Nephron progenitor cell (in vitro differentiated cells): ENCODE measurements around the gene ZNF526.
A peak's percentile ranks its signal among the peaks of the same experiment; 100 is the strongest.

Experiments
- DNase-seq: peaks from one replicate; pipeline ENCODE4 v3.0.0; 2021
- H3K27ac Mint-ChIP-seq: 2 replicates; pipeline ENCODE4 v1.8.0; 2021; ENCODE audit warnings: mild to moderate bottlenecking, moderate library complexity, mixed read lengths
- H3K27me3 Mint-ChIP-seq: 2 replicates; pipeline ENCODE4 v1.8.0; 2021; ENCODE audit warnings: mild to moderate bottlenecking, low read depth, mixed read lengths; ENCODE audit not compliant: poor library complexity
- H3K36me3 Mint-ChIP-seq: 2 replicates; pipeline ENCODE4 v1.8.0; 2021; ENCODE audit warnings: low read depth, mixed read lengths
- H3K4me1 Mint-ChIP-seq: 2 replicates; pipeline ENCODE4 v1.8.0; 2021; ENCODE audit warnings: mixed read lengths
- H3K4me3 Mint-ChIP-seq: 2 replicates; pipeline ENCODE4 v1.8.0; 2021; ENCODE audit warnings: mild to moderate bottlenecking, moderate library complexity, mixed read lengths
- H3K9me3 Mint-ChIP-seq: 2 replicates; pipeline ENCODE4 v1.8.0; 2021; ENCODE audit warnings: mild to moderate bottlenecking, moderate library complexity, mixed read lengths
- TF ChIP-seq, protein P1 (sequence below): fragments of 200-600 bp; sonication (generic); IDR thresholded peaks from 2 replicates; pipeline ENCODE4 v1.5.0; 2021; ENCODE audit warnings: antibody characterized with exemption

The ZNF526 gene

DNA sequence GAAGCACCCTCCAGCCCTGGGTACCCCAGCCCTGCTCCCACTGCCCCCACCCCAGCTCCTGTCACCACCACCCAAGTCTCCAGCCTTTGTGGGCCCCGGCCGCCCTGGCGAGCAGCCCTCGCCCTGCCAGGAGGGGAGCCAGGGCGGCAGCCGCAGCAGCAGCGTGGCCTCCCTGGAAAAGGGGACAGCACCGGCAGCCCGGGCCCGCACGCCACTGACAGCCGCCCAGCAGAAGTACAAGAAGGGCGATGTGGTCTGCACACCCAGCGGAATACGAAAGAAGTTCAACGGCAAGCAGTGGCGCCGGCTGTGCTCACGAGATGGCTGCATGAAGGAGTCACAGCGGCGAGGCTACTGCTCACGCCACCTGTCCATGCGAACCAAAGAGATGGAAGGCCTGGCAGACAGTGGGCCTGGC lies 52.9 kb downstream of the ZNF526 start:
- TF ChIP-seq, protein P1, sequence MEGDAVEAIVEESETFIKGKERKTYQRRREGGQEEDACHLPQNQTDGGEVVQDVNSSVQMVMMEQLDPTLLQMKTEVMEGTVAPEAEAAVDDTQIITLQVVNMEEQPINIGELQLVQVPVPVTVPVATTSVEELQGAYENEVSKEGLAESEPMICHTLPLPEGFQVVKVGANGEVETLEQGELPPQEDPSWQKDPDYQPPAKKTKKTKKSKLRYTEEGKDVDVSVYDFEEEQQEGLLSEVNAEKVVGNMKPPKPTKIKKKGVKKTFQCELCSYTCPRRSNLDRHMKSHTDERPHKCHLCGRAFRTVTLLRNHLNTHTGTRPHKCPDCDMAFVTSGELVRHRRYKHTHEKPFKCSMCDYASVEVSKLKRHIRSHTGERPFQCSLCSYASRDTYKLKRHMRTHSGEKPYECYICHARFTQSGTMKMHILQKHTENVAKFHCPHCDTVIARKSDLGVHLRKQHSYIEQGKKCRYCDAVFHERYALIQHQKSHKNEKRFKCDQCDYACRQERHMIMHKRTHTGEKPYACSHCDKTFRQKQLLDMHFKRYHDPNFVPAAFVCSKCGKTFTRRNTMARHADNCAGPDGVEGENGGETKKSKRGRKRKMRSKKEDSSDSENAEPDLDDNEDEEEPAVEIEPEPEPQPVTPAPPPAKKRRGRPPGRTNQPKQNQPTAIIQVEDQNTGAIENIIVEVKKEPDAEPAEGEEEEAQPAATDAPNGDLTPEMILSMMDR, result no peak
- Mint-ChIP-seq H3K9me3 (no peaks in the 10 kb centered on the region), H3K4me1 (peaks cover 14% of the 10 kb centered on the region), H3K36me3 (peaks cover 14% of the 10 kb centered on the region), H3K27ac (no peak overlapping the region), H3K4me3 (no peak overlapping the region), H3K27me3 (no peaks in the 10 kb centered on the region)
- DNase-seq, result no peak

DNA sequence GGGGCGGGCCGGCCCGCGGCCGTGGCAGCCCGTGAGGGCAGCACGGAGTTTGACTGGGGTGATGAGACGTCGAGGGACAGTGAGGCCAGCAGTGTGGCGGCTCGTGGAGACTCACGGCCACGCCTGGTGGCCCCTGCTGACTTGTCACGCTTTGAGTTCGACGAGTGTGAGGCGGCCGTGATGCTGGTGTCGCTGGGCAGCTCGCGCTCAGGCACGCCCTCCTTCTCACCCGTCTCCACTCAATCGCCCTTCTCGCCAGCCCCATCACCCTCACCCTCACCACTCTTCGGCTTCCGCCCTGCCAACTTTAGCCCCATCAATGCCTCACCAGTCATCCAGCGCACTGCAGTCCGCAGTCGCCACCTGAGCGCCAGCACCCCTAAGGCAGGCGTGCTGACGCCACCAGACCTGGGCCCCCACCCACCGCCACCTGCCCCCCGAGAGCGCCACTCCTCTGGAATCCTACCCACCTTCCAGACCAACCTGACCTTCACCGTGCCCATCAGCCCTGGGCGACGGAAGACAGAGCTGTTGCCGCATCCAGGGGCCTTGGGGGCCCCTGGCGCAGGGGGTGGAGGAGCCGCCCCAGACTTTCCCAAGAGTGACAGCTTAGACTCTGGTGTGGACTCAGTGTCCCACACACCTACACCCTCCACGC lies 53.4 kb downstream of the ZNF526 start:
- H3K4me1 Mint-ChIP-seq, result peaks cover 17% of the 10 kb centered on the region
- H3K27me3 Mint-ChIP-seq, result no peaks in the 10 kb centered on the region
- no peak overlapping the region for H3K27ac Mint-ChIP-seq
- no peak overlapping the region for H3K4me3 Mint-ChIP-seq
- peaks cover 14% of the 10 kb centered on the region for H3K36me3 Mint-ChIP-seq
- no peaks in the 10 kb centered on the region for H3K9me3 Mint-ChIP-seq
- no peak for DNase-seq
- TF ChIP-seq, protein P1, result no peak

DNA sequence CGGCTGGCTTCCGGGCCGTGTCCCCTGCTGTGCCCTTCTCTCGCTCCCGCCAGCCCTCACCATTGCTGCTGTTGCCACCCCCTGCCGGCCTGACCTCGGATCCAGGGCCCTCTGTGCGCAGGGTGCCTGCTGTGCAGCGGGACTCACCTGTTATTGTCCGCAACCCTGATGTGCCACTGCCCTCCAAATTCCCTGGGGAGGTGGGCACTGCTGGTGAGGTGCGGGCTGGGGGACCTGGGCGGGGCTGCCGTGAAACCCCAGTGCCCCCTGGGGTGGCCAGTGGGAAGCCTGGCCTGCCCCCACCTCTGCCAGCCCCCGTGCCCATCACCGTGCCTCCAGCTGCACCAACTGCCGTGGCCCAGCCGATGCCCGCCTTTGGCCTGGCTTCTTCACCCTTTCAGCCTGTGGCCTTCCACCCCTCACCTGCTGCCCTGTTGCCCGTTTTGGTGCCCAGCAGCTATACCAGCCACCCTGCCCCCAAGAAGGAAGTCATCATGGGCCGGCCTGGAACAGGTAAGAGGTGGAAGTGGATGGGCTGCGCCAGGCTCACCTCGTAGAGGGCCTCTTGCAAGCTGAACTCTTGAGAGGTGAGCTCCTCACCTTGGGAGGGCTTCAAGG lies 54.1 kb downstream of the ZNF526 start:
- Mint-ChIP-seq H3K36me3 (peaks cover 14% of the 10 kb centered on the region), H3K27ac (no peak overlapping the region), H3K27me3 (no peaks in the 10 kb centered on the region), H3K4me3 (no peak overlapping the region), H3K9me3 (no peaks in the 10 kb centered on the region), H3K4me1 (peaks cover 24% of the 10 kb centered on the region)
- DNase-seq, result no peak
- TF ChIP-seq, protein P1, result no peak

DNA sequence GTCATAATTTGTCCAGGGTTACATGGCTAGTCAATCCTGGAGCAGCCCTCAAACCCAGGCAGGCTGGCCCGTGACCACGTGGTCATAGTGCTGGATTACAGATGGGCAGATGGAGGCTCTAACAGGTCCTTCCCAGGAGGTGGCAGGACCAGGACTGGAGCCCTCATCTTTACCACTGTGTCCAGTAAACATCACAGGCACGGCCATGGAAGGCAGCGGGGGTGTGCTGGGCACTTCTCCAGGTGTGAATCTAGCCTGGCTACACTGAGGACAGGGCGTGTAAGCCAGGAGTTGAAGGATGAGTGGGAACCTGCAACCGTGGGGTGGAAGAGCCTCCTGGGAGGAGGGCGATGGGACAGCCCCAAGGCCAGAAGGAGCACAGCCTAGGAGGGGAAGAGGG lies 55.0 kb downstream of the ZNF526 start:
- TF ChIP-seq, protein P1, result no peak
- Mint-ChIP-seq H3K27me3 (no peaks in the 10 kb centered on the region), H3K4me3 (no peak overlapping the region), H3K9me3 (no peaks in the 10 kb centered on the region), H3K36me3 (peaks cover 14% of the 10 kb centered on the region), H3K4me1 (peaks cover 31% of the 10 kb centered on the region), H3K27ac (peak overlapping the region; percentile 79)
- no peak for DNase-seq

DNA sequence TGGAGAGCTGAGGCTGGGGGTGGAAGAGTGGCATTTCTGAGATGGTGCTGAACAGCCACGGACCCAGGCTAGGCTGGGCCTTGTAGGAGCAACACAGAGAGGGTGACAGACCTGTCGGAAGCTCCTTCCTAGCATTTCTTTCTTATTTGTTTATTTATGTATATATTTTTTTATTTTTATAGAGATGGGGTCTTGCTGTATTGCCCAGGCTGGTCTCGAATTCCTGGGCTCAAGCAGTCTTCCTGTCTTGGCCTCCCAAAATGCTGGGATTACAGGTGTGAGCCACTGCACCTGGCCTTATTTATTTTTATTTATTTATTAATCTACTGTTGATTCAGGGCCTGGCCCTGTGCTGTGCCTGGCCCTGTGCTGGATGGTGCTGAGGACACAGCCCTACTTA lies 55.4 kb downstream of the ZNF526 start:
- TF ChIP-seq, protein P1, result no peak
- H3K4me1 Mint-ChIP-seq, result peaks cover 31% of the 10 kb centered on the region
- peaks cover 14% of the 10 kb centered on the region for H3K36me3 Mint-ChIP-seq
- no peak overlapping the region for H3K4me3 Mint-ChIP-seq
- no peak for DNase-seq
- H3K27ac Mint-ChIP-seq, result no peak overlapping the region
- no peaks in the 10 kb centered on the region for H3K27me3 Mint-ChIP-seq
- H3K9me3 Mint-ChIP-seq, result no peaks in the 10 kb centered on the region

DNA sequence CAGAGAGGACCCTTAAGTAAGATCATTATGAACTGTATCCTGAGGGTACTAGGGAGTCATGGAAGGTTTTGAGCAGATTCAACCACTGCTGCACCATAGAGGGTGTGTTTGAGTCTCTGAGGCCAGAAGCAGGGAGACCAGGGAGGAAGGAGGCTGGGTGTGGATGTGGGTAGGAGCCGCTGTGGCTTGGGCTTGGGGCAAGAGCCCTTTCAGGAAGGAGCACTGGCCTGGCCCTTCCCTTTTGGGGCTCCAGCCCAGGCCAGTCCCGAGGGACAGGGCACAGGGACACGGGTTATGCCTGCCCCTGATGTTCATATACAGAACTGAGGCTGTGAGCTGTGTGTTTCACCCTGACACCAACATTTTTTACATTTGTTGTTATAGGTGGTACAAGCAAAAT lies 56.2 kb downstream of the ZNF526 start:
- Mint-ChIP-seq H3K27ac (no peak overlapping the region), H3K36me3 (peaks cover 14% of the 10 kb centered on the region), H3K9me3 (no peaks in the 10 kb centered on the region), H3K4me1 (peaks cover 31% of the 10 kb centered on the region), H3K4me3 (no peak overlapping the region), H3K27me3 (no peaks in the 10 kb centered on the region)
- no peak for DNase-seq
- TF ChIP-seq, protein P1, result no peak
